Vagina (tissue), 2 donors: ENCODE results near the gene ZMAT5.

Experiments
- CTCF ChIP-seq, 3 experiments: fragments of 450-650 bp in 2 of 3; fragments of 200-600 bp in 1 of 3; sonication (generic) in 1 of 3; IDR thresholded peaks; one replicate each; pipeline ENCODE4 v1.5.1; 2017 to 2019; ENCODE audit warnings: antibody characterized with exemption in 3 of 3, mild to moderate bottlenecking in 2 of 3, moderate library complexity in 2 of 3
- POLR2A ChIP-seq, 2 donors: fragments of 450-650 bp; IDR thresholded peaks; one replicate each; pipeline ENCODE4 v1.6.1; 2017; ENCODE audit warnings: antibody characterized with exemption in 2 of 2, mild to moderate bottlenecking in 2 of 2, moderate library complexity in 2 of 2
- POLR2AphosphoS5 ChIP-seq, 2 donors: sonication (generic); formaldehyde crosslinking; IDR thresholded peaks; one replicate each; pipeline ENCODE4 v1.9.0; 2017; ENCODE audit warnings: antibody characterized with exemption in 2 of 2, mild to moderate bottlenecking in 2 of 2, low read depth in 1 of 2; ENCODE audit not compliant: insufficient read depth in 1 of 2

GRCh38 chr22:29724843-29725242 lies 42.0 kb downstream of the ZMAT5 start:
- no peak for TF ChIP-seq CTCF (IDR thresholded peaks at IDR 0.05)
- no peak for TF ChIP-seq POLR2AphosphoS5 (IDR thresholded peaks at IDR 0.05; ENCODE audit: insufficient read depth in 1 of 2, low read depth in 1 of 2)
- no peak for TF ChIP-seq POLR2A (IDR thresholded peaks at IDR 0.05)
